Ammon's horn (tissue), 1 donor: ENCODE data around the gene PCGF2.
"Not testable (repeated sequence)": the region's sequence is repeated elsewhere in the genome, so short reads cannot be mapped to it uniquely, and the experiment has no call there.

Source experiments
- DNase-seq: peaks from one replicate; pipeline ENCODE4 v3.0.0-alpha.2; 2016; ENCODE audit warnings: low spot score

PCGF2 gene

GRCh38 chr17:38748149-38748891 is at the start of gene PCGF2:
PCGF2 (minus strand) TSS chr17:38748336; CDS start chr17:38740402, 7,934 bp downstream.
- peak; percentile 76 for DNase-seq

GRCh38 chr17:38797828-38798227 is 49.7 kb upstream of the PCGF2 start:
- no peak for DNase-seq

GRCh38 chr17:38797158-38797490 is 49.0 kb upstream of the PCGF2 start:
- no peak for DNase-seq

- no peak for DNase-seq
These were observed 48.5 kb upstream of the PCGF2 start for GRCh38 chr17:38796451-38797157.

GRCh38 chr17:38794221-38794620 is 46.1 kb upstream of the PCGF2 start:
- no peak for DNase-seq

- DNase-seq, result no peak
These were observed 43.0 kb upstream of the PCGF2 start for GRCh38 chr17:38791162-38791561.

- not testable (repeated sequence) for DNase-seq
These were observed 42.1 kb upstream of the PCGF2 start for GRCh38 chr17:38790148-38790707.

GRCh38 chr17:38789185-38789584 is 41.0 kb upstream of the PCGF2 start:
- DNase-seq, result no peak

- DNase-seq, result not testable (repeated sequence)
These were observed 39.9 kb upstream of the PCGF2 start for GRCh38 chr17:38787999-38788398.

GRCh38 chr17:38786372-38786771 is 38.2 kb upstream of the PCGF2 start:
- DNase-seq, result no peak

GRCh38 chr17:38783227-38783626 is 35.1 kb upstream of the PCGF2 start:
- DNase-seq, result no peak

GRCh38 chr17:38779965-38780752 is 32.0 kb upstream of the PCGF2 start:
- DNase-seq, result no peak

- DNase-seq, result no peak
These were observed 29.6 kb upstream of the PCGF2 start for GRCh38 chr17:38777641-38778250.

GRCh38 chr17:38773258-38773657 is 25.1 kb upstream of the PCGF2 start:
- no peak for DNase-seq

GRCh38 chr17:38768417-38768816 is 20.3 kb upstream of the PCGF2 start:
- DNase-seq, result no peak

GRCh38 chr17:38766341-38766740 is 18.2 kb upstream of the PCGF2 start:
- no peak for DNase-seq

GRCh38 chr17:38762231-38762630 is 14.1 kb upstream of the PCGF2 start:
- no peak for DNase-seq

- no peak for DNase-seq
These were observed 13.5 kb upstream of the PCGF2 start for GRCh38 chr17:38761612-38762011.

- DNase-seq, result no peak
These were observed 5.0 kb upstream of the PCGF2 start for GRCh38 chr17:38753071-38753506.

- peak; percentile 100 for DNase-seq
These were observed 4.4 kb upstream of the PCGF2 start, which contains the start of gene PSMB3 for GRCh38 chr17:38752308-38753070. PSMB3 (plus strand) TSS chr17:38752741; CDS start chr17:38752827, 86 bp downstream.

- DNase-seq, result peak; percentile 90
These were observed 3.7 kb upstream of the PCGF2 start for GRCh38 chr17:38751808-38752307.
